Endothelial cell of umbilical vein (primary cell): ENCODE results near the gene ASCL4. TPM values are rescaled to one million over a fixed set of nuclear protein-coding genes. Genes with fewer than 3 reads are reported as not detected.

ENCODE experiments used
- BruUV-seq: library from RNA; stranded (reverse); fragments of 400-500 nt; replicated peaks from 2 replicates; lab custom pipeline; 2021; lab: Mats Ljungman, UMichigan
- CTCF ChIA-PET: fragments of 300-600, 350-600 bp; sonication (Branson Sonifier 250); formaldehyde crosslinking; loops from one replicate; lab custom pipeline; 2021; ENCODE audit warnings: antibody characterized with exemption, inconsistent platforms; lab: Charles Lee
- POLR2A ChIA-PET: fragments of 300-600, 350-600 bp; sonication (Branson Sonifier 250); formaldehyde crosslinking; loops from one replicate; lab custom pipeline; 2021; ENCODE audit warnings: antibody characterized with exemption, inconsistent platforms; lab: Charles Lee
- DNase-seq: peaks from one replicate; pipeline ENCODE4 v3.0.0-alpha.2; 2011; ENCODE audit warnings: low read depth, low spot score
- FAIRE-seq: peaks from 2 replicates; lab custom pipeline; 2011; peaks lifted over from hg19 to GRCh38; lab: Jason Lieb, UNC
- H2AFZ ChIP-seq: 2 replicates; pipeline ENCODE4 v1.6.0; 2012; ENCODE audit warnings: low read depth, low read length, control low read depth, inconsistent platforms
- H3K27ac ChIP-seq: 2 replicates; pipeline ENCODE4 v1.5.1; 2011; ENCODE audit warnings: low read depth, mild to moderate bottlenecking, control low read depth, low read length, moderate library complexity; ENCODE audit not compliant: insufficient read depth
- H3K27me3 ChIP-seq, 2 experiments: 2 replicates each; pipeline versions ENCODE4 v1.6.0 to v1.6.1; 2011; ENCODE audit warnings: low read length in 2 of 2, mixed read lengths in 1 of 2; ENCODE audit not compliant: control insufficient read depth in 2 of 2, insufficient read depth in 2 of 2
- H3K36me3 ChIP-seq, 2 experiments: 2 replicates in 1 of 2; 3 replicates in 1 of 2; pipeline ENCODE4 v1.5.1; 2011; ENCODE audit warnings: low read length in 2 of 2, mild to moderate bottlenecking in 1 of 2, moderate library complexity in 1 of 2; ENCODE audit not compliant: control insufficient read depth in 2 of 2, insufficient read depth in 2 of 2; ENCODE audit errors: extremely low read depth in 1 of 2
- H3K4me1 ChIP-seq: 3 replicates; pipeline ENCODE4 v1.5.1; 2011; ENCODE audit warnings: mild to moderate bottlenecking, low read length; ENCODE audit not compliant: control insufficient read depth, insufficient read depth; ENCODE audit errors: extremely low read depth
- H3K4me2 ChIP-seq: 2 replicates; pipeline ENCODE4 v1.6.1; 2011; ENCODE audit warnings: low read length, control low read depth, mixed read lengths; ENCODE audit not compliant: insufficient read depth
- H3K4me3 ChIP-seq, 3 experiments: fragments of 200-600 bp in 1 of 3; sonication (generic), shearing (Covaris generic) in 1 of 3; replicated peaks in 1 of 3; 2 replicates each; pipeline ENCODE4 v1.5.1; 2011 to 2016; ENCODE audit warnings: control low read depth in 3 of 3, low read length in 3 of 3, mild to moderate bottlenecking in 2 of 3, inconsistent platforms in 1 of 3, low read depth in 1 of 3, moderate library complexity in 1 of 3; ENCODE audit not compliant: insufficient read depth in 1 of 3
- H3K79me2 ChIP-seq: 2 replicates; pipeline ENCODE4 v1.6.0; 2012; ENCODE audit warnings: low read length, inconsistent platforms; ENCODE audit not compliant: control insufficient read depth, insufficient read depth
- H3K9ac ChIP-seq: replicated peaks from 2 replicates; pipeline ENCODE3; 2011; ENCODE audit warnings: low read length, control low read depth; ENCODE audit not compliant: insufficient read depth; ENCODE audit errors: extremely low read depth
- H3K9me1 ChIP-seq: replicated peaks from 3 replicates; pipeline ENCODE4 v1.6.0; 2011; ENCODE audit warnings: mild to moderate bottlenecking, low read length; ENCODE audit not compliant: control insufficient read depth, insufficient read depth; ENCODE audit errors: extremely low read depth
- H3K9me3 ChIP-seq: replicated peaks from 2 replicates; pipeline ENCODE4 v1.5.1; 2012; ENCODE audit warnings: low read length, inconsistent platforms; ENCODE audit not compliant: control insufficient read depth, insufficient read depth
- H4K20me1 ChIP-seq: replicated peaks from 2 replicates; pipeline ENCODE3; 2011; ENCODE audit warnings: mild to moderate bottlenecking, low read length; ENCODE audit not compliant: control insufficient read depth, insufficient read depth; ENCODE audit errors: extremely low read depth
- CTCF ChIP-seq, 2 donors: IDR thresholded peaks; 1 replicate in 1 of 2; 2 replicates in 1 of 2; pipeline ENCODE4 v1.5.1; 2011; ENCODE audit warnings: low read length in 2 of 2, mild to moderate bottlenecking in 2 of 2, moderate library complexity in 2 of 2, control low read depth in 1 of 2, inconsistent platforms in 1 of 2, low read depth in 1 of 2; ENCODE audit not compliant: insufficient read depth in 1 of 2; ENCODE audit errors: extremely low read depth in 1 of 2
- EZH2 ChIP-seq: IDR thresholded peaks from 2 replicates; pipeline ENCODE4 v1.6.1; 2012; ENCODE audit warnings: borderline replicate concordance, low read depth, mild to moderate bottlenecking, moderate library complexity, low read length, inconsistent platforms; ENCODE audit not compliant: severe bottlenecking
- FOS ChIP-seq: IDR thresholded peaks from 2 replicates; pipeline ENCODE4 v1.6.1; 2011; ENCODE audit warnings: mild to moderate bottlenecking, low read length, moderate library complexity, borderline replicate concordance; ENCODE audit not compliant: insufficient read depth
- GATA2 ChIP-seq: IDR thresholded peaks from 2 replicates; pipeline ENCODE4 v1.7.0; 2011; ENCODE audit warnings: low read depth, mild to moderate bottlenecking, moderate library complexity, mixed read lengths, low read length; ENCODE audit not compliant: insufficient read length, insufficient read depth
- JUN ChIP-seq: IDR thresholded peaks from 2 replicates; pipeline ENCODE4 v1.6.1; 2011; ENCODE audit warnings: borderline replicate concordance, low read depth; ENCODE audit not compliant: insufficient read length, insufficient read depth
- MAX ChIP-seq: IDR thresholded peaks from 2 replicates; pipeline ENCODE4 v1.6.1; 2011; ENCODE audit not compliant: insufficient read depth, insufficient read length
- MYC ChIP-seq: IDR thresholded peaks from one replicate; pipeline ENCODE4 v1.6.1; 2011; ENCODE audit warnings: mild to moderate bottlenecking, low read depth, low read length
- POLR2A ChIP-seq: IDR thresholded peaks from 2 replicates; pipeline ENCODE4 v1.6.1; 2012; ENCODE audit warnings: low read depth, mild to moderate bottlenecking, control low read depth, low read length
- POLR2AphosphoS5 ChIP-seq: IDR thresholded peaks from 2 replicates; pipeline ENCODE4 v1.6.1; 2012; ENCODE audit warnings: low read depth, mild to moderate bottlenecking, control low read depth, low read length, moderate library complexity; ENCODE audit not compliant: insufficient read depth
- dilution Hi-C: fragments of 300-500 bp; cut with MboI; formaldehyde crosslinking; loops from one replicate; pipeline ENCODE4 v1.15.0; 2019; ENCODE audit warnings: low sequenced_read_pairs; ENCODE audit not compliant: extremely low pct_ligation_motif_present
- intact Hi-C: fragments of 100-400 bp; cut with micrococcal nuclease; formaldehyde crosslinking; loops from one replicate; pipeline ENCODE4 v1.10.0; 2022
- polyA plus RNA-seq, 4 experiments: library from polyadenylated mRNA; depleted of rRNA in 3 of 4; stranded (reverse) in 3 of 4; unstranded in 1 of 4; fragments of >200 nt; gene quantifications; 2 replicates each; pipeline versions ENCODE4 v1.2.1 to v1.2.3, GENCODE V29; 2011 to 2012; ENCODE audit warnings: missing spikeins in 1 of 4
- total RNA-seq: library from RNA; stranded (reverse); gene quantifications from 2 replicates; pipeline ENCODE4 v1.2.3, GENCODE V29; 2021

Gene ASCL4
- total and polyA plus RNA-seq, 2 donors (not counting 3 experiments of a cell fraction or from before 2014, with no cell fraction given): not detected

- peak; percentile 85 for FAIRE-seq
- POLR2A ChIA-PET: no interaction called here
These were observed 13.5 kb upstream of the ASCL4 start, which contains the start of gene PRDM4 for GRCh38 chr12:107760809-107761501. Gene PRDM4, minus strand, starts transcription at chr12:107761137. Its CDS starts 622 bp downstream, at chr12:107760515.

More at GRCh38 chr12:107760809-107761501, 13.5 kb upstream of the ASCL4 start, which contains the start of gene PRDM4:
- DNase-seq: peak; percentile 96
- Histone ChIP-seq H2AFZ (peak within 1 kb of the TSS; percentile 94), H3K9ac (peak within 1 kb of the TSS; percentile 95), H3K4me1 (peaks cover 27% of the 10 kb centered on the region), H3K27me3 (peaks cover 1 to 8% of the 10 kb centered on the region in 2 experiments), H3K79me2 (peaks cover 47% of the 10 kb centered on the region), H3K4me2 (peak within 1 kb of the TSS; percentile 95), H3K9me3 (no peaks in the 10 kb centered on the region), H3K4me3 (peak within 1 kb of the TSS; percentile 52 to 88 (median 71)), H3K36me3 (peaks cover 6 to 13% of the 10 kb centered on the region in 2 experiments), H3K27ac (peak within 1 kb of the TSS; percentile 74), H3K9me1 (no peaks in the 10 kb centered on the region), H4K20me1 (no peaks in the 10 kb centered on the region)
- intact Hi-C loops: loop anchor here (1.0 to 2.0 kb wide), 3 partner anchors 76 to 668 kb away; partner anchors contain the start of genes CRY1 and PWP1
- CTCF ChIA-PET: interaction anchor here (0.6 to 1.0 kb wide), 3 partner anchors 85 to 124 kb away, joined by 3 to 5 read pairs (median 4); no protein-coding TSS in a partner anchor
- no TSS peak for BruUV-seq
- TF ChIP-seq GATA2: no peak
- no peak for TF ChIP-seq FOS
- peak; percentile 95 for TF ChIP-seq POLR2AphosphoS5
- no peak for TF ChIP-seq EZH2
- peak in 1 of 2 donors; percentile 22 for TF ChIP-seq CTCF (IDR thresholded peaks at IDR 0.05; ENCODE audit: extremely low read depth in 1 of 2, insufficient read depth in 1 of 2, low read depth in 1 of 2, low read length in 2 of 2)
- peak; percentile 85 for TF ChIP-seq POLR2A
- TF ChIP-seq MAX: peak; percentile 26
- TF ChIP-seq JUN: no peak
- TF ChIP-seq MYC: no peak
- dilution Hi-C loops: no loop called here
